ENCODE results near the gene UBE2U.

- TF ChIP-seq EZH2 (IDR thresholded peaks at IDR 0.05; ENCODE audit: insufficient read depth, poor library complexity, severe bottlenecking): no peak
- no peak for TF ChIP-seq EZH2phosphoT487 (IDR thresholded peaks at IDR 0.05; ENCODE audit: insufficient read depth, low read depth)
Measured at GRCh38 chr1:64236541-64236954, 33.1 kb downstream of the UBE2U start.

Data from GM23248 (cell line).